ENCODE measurements around the gene PEPD.
"Not testable (repeated sequence)": the region's sequence is repeated elsewhere in the genome, so short reads cannot be mapped to it uniquely, and the experiment has no call there.

PEPD gene

GRCh38 chr19:33482476-33482875 is 39.1 kb downstream of the PEPD start:
- no peak for TF ChIP-seq CTCF (IDR thresholded peaks at IDR 0.05; ENCODE audit: insufficient read depth, low read length, missing control alignments)
- no peak overlapping the region for H3K4me3 ChIP-seq (ENCODE audit: low read depth, low read length)
- no peak for DNase-seq (ENCODE audit: low read depth, low spot score)
- POLR2A ChIA-PET, result no interaction called here
- CTCF ChIA-PET, result no interaction called here

- CTCF ChIA-PET, result no interaction called here
- POLR2A ChIA-PET, result no interaction called here
- TF ChIP-seq CTCF (IDR thresholded peaks at IDR 0.05; ENCODE audit: insufficient read depth, low read length, missing control alignments), result no peak
- H3K4me3 ChIP-seq (ENCODE audit: low read depth, low read length), result no peak overlapping the region
- no peak for DNase-seq (ENCODE audit: low read depth, low spot score)
Observed at GRCh38 chr19:33481863-33482262, 39.7 kb downstream of the PEPD start.

- CTCF ChIA-PET; H3K4me3 ChIP-seq (ENCODE audit: low read depth, low read length); POLR2A ChIA-PET; DNase-seq (ENCODE audit: low read depth, low spot score): not testable (repeated sequence)
Observed at GRCh38 chr19:33479570-33479969, 42.0 kb downstream of the PEPD start.

- no peak for TF ChIP-seq CTCF (IDR thresholded peaks at IDR 0.05; ENCODE audit: insufficient read depth, low read length, missing control alignments)
- POLR2A ChIA-PET, result no interaction called here
- CTCF ChIA-PET, result no interaction called here
- no peak for DNase-seq (ENCODE audit: low read depth, low spot score)
- H3K4me3 ChIP-seq (ENCODE audit: low read depth, low read length), result no peak overlapping the region
Observed at GRCh38 chr19:33477781-33478180, 43.8 kb downstream of the PEPD start.

GRCh38 chr19:33476151-33476707 is 45.4 kb downstream of the PEPD start:
- H3K4me3 ChIP-seq (ENCODE audit: low read depth, low read length), result no peak overlapping the region
- ChIA-PET POLR2A (no interaction called here), CTCF (interaction anchor here (1.4 kb wide), 1 partner anchor 45 kb away, joined by 3 read pairs; no protein-coding TSS in a partner anchor)
- no peak for TF ChIP-seq CTCF (IDR thresholded peaks at IDR 0.05; ENCODE audit: insufficient read depth, low read length, missing control alignments)
- no peak for DNase-seq (ENCODE audit: low read depth, low spot score)

GRCh38 chr19:33473653-33474305 is 47.8 kb downstream of the PEPD start:
- no peak for TF ChIP-seq CTCF (IDR thresholded peaks at IDR 0.05; ENCODE audit: insufficient read depth, low read length, missing control alignments)
- peak overlapping the region; percentile 23 for H3K4me3 ChIP-seq (ENCODE audit: low read depth, low read length)
- ChIA-PET CTCF (interaction anchor here (0.7 to 2.2 kb wide), 3 partner anchors 10 to 248 kb away, joined by 3 to 9 read pairs (median 3); partner anchors contain the start of gene SLC7A10), POLR2A (interaction anchor here (0.9 kb wide), 1 partner anchor 43 kb away, joined by 3 read pairs; no protein-coding TSS in a partner anchor)
- DNase-seq (ENCODE audit: low read depth, low spot score), result no peak
